ENCODE results near the gene PHF1.
"Not testable (repeated sequence)": the region's sequence is repeated elsewhere in the genome, so short reads cannot be mapped to it uniquely, and the experiment has no call there.

- TF ChIP-seq, protein P1, sequence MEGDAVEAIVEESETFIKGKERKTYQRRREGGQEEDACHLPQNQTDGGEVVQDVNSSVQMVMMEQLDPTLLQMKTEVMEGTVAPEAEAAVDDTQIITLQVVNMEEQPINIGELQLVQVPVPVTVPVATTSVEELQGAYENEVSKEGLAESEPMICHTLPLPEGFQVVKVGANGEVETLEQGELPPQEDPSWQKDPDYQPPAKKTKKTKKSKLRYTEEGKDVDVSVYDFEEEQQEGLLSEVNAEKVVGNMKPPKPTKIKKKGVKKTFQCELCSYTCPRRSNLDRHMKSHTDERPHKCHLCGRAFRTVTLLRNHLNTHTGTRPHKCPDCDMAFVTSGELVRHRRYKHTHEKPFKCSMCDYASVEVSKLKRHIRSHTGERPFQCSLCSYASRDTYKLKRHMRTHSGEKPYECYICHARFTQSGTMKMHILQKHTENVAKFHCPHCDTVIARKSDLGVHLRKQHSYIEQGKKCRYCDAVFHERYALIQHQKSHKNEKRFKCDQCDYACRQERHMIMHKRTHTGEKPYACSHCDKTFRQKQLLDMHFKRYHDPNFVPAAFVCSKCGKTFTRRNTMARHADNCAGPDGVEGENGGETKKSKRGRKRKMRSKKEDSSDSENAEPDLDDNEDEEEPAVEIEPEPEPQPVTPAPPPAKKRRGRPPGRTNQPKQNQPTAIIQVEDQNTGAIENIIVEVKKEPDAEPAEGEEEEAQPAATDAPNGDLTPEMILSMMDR (IDR thresholded peaks at IDR 0.05; ENCODE audit: low read depth, low read length): not testable (repeated sequence)
- TF ChIP-seq EZH2phosphoT487 (IDR thresholded peaks at IDR 0.05; ENCODE audit: low read depth): not testable (repeated sequence)
Measured at GRCh38 chr6:33367715-33368025, 43.1 kb upstream of the PHF1 start.

All from OCI-LY3 (cell line).